Uterus (tissue), 2 donors: ENCODE data around the gene ATP9B.

ENCODE experiments used
- POLR2A ChIP-seq, 2 donors: fragments of 450-650 bp; IDR thresholded peaks; one replicate each; pipeline ENCODE4 v1.6.1; 2016; ENCODE audit warnings: antibody characterized with exemption in 2 of 2, mild to moderate bottlenecking in 1 of 2, moderate library complexity in 1 of 2
- TF ChIP-seq, protein P1 (sequence below), 4 experiments: fragments of 200-600 bp in 2 of 4; fragments of 450-650 bp in 2 of 4; sonication (generic) in 2 of 4; IDR thresholded peaks; one replicate each; pipeline ENCODE4 v1.5.1; 2016 to 2019; ENCODE audit warnings: antibody characterized with exemption in 4 of 4, mild to moderate bottlenecking in 2 of 4, moderate library complexity in 1 of 4

DNA sequence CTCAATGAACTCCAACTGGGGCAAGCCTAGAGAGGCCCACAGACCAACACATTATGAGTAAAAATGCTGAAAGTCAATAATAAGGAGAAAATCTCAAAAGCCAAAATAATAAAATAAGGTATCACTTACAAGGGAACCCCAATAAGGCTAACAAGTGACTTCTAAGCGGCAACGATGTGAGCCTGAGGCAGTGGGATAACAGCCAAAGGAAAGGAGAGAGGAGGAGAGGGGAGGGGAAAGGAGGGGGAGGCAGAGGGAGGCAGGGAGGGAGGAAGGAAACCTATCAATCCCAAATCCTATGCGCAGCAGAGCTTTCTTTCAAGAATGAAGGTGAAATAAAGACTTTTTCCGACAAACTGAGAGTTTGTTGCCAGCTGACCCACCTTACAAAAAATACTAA, 320.5 kb downstream of the ATP9B start:
- TF ChIP-seq, protein P1, sequence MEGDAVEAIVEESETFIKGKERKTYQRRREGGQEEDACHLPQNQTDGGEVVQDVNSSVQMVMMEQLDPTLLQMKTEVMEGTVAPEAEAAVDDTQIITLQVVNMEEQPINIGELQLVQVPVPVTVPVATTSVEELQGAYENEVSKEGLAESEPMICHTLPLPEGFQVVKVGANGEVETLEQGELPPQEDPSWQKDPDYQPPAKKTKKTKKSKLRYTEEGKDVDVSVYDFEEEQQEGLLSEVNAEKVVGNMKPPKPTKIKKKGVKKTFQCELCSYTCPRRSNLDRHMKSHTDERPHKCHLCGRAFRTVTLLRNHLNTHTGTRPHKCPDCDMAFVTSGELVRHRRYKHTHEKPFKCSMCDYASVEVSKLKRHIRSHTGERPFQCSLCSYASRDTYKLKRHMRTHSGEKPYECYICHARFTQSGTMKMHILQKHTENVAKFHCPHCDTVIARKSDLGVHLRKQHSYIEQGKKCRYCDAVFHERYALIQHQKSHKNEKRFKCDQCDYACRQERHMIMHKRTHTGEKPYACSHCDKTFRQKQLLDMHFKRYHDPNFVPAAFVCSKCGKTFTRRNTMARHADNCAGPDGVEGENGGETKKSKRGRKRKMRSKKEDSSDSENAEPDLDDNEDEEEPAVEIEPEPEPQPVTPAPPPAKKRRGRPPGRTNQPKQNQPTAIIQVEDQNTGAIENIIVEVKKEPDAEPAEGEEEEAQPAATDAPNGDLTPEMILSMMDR (IDR thresholded peaks at IDR 0.05): no peak
- no peak for TF ChIP-seq POLR2A (IDR thresholded peaks at IDR 0.05)
